Naive thymus-derived CD8-positive, alpha-beta T cell (primary cell): ENCODE data around the gene XPO1. TPM values are rescaled to one million over a fixed set of nuclear protein-coding genes. Genes with fewer than 3 reads are reported as not detected.

Experiments
- ATAC-seq, 2 donors: fragments of 150-1000 bp; cut with Tn5 transposase in 1 of 2; sonication (Bioruptor Pico), chemical (Tn5 transposase) in 1 of 2; 1 replicate in 1 of 2; 2 replicates in 1 of 2; pipeline ENCODE4 v1.10.0; 2021; ENCODE audit warnings: mild to moderate bottlenecking in 2 of 2, moderate library complexity in 2 of 2
- POLR2A ChIA-PET: fragments of 350-600 bp; sonication (Branson Sonifier 250); formaldehyde crosslinking; loops from one replicate; lab custom pipeline; 2021; ENCODE audit warnings: antibody characterized with exemption; lab: Charles Lee
- DNase-seq, 10 donors: peaks; one replicate each; pipeline versions ENCODE4 v3.0.0 to v3.0.0-alpha.2; 2020 to 2022
- H3K27ac Mint-ChIP-seq, 10 donors: one replicate each; pipeline ENCODE4 v1.8.0; 2020 to 2022; ENCODE audit warnings: mild to moderate bottlenecking in 10 of 10, mixed read lengths in 10 of 10, moderate library complexity in 4 of 10, inconsistent platforms in 1 of 10
- H3K27me3 Mint-ChIP-seq, 5 donors: one replicate each; pipeline ENCODE4 v1.8.0; 2021 to 2022; ENCODE audit warnings: mixed read lengths in 5 of 5
- H3K36me3 Mint-ChIP-seq, 3 donors: one replicate each; pipeline ENCODE4 v1.8.0; 2020 to 2022; ENCODE audit warnings: mixed read lengths in 3 of 3, mild to moderate bottlenecking in 2 of 3, inconsistent platforms in 1 of 3
- H3K4me1 Mint-ChIP-seq, 4 donors: one replicate each; pipeline ENCODE4 v1.8.0; 2021 to 2022; ENCODE audit warnings: mixed read lengths in 4 of 4
- H3K4me3 Mint-ChIP-seq, 10 donors: one replicate each; pipeline ENCODE4 v1.8.0; 2020 to 2022; ENCODE audit warnings: mild to moderate bottlenecking in 10 of 10, mixed read lengths in 10 of 10, moderate library complexity in 6 of 10, inconsistent platforms in 1 of 10
- H3K9me3 Mint-ChIP-seq, 9 donors: one replicate each; pipeline ENCODE4 v1.8.0; 2020 to 2022; ENCODE audit warnings: mixed read lengths in 9 of 9, mild to moderate bottlenecking in 3 of 9, inconsistent platforms in 1 of 9, moderate library complexity in 1 of 9
- polyA plus RNA-seq, 3 donors: library from polyadenylated mRNA; unstranded; fragments of 300-500 nt; fragmentation: Illumina TruSeq; gene quantifications; one replicate each; pipeline ENCODE4 v1.2.3, GENCODE V29; 2021
- total RNA-seq, 8 experiments: library from RNA in 2 of 8; stranded (reverse) in 2 of 8; gene quantifications; one replicate each; pipeline ENCODE4 v1.2.3 and lab custom pipeline; 2021 to 2026

The XPO1 gene
- total and polyA plus RNA-seq, 5 experiments from 2014 or later: 27.3 to 221 (median 43.5) TPM

GRCh38 chr2:61439241-61440002, 98.7 kb downstream of the XPO1 start:
- Mint-ChIP-seq H3K4me1 (peaks cover 42 to 83% (median 78%) of the 10 kb centered on the region in 4 donors), H3K36me3 (peaks cover 11 to 28% (median 15%) of the 10 kb centered on the region in 3 donors), H3K9me3 (peaks cover 4 to 37% (median 19%) of the 10 kb centered on the region in 9 donors), H3K27ac (peak overlapping the region in 8 of 10 donors; percentile 30 to 79 (median 60)), H3K4me3 (peak overlapping the region in 5 of 10 donors; percentile 8 to 38 (median 18)), H3K27me3 (no peaks in the 10 kb centered on the region)
- DNase-seq (no peak), ATAC-seq (peak; percentile 5 to 18)
- POLR2A ChIA-PET: interaction anchor here (1.1 to 1.3 kb wide), 2 partner anchors 13 to 14 kb away, joined by 3 read pairs; no protein-coding TSS in a partner anchor

DNA sequence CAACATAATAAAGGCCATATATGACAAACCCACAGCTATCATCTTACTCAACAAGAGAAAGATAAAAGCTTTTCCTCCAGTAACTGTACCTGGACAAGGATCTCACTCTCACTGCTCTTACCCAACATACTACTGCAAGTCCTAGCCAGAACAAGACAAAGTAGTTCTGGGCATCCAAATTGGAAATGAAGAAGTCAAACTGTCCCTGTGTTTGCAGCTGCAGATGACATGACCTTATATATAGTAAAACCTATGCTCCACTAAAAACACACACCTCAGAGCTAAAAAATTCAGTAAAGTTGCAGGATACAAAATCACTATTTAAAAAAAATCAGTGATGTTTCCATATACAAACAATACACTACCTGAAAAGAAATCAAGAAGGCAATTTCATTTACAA, 99.5 kb downstream of the XPO1 start:
- Mint-ChIP-seq H3K4me3 (peak overlapping the region in 4 of 10 donors; percentile 9 to 38 (median 22)), H3K9me3 (peaks cover 4 to 37% (median 19%) of the 10 kb centered on the region in 9 donors), H3K27ac (peak overlapping the region in 7 of 10 donors; percentile 19 to 77 (median 68)), H3K36me3 (peaks cover 11 to 28% (median 14%) of the 10 kb centered on the region in 3 donors), H3K4me1 (peaks cover 46 to 84% (median 79%) of the 10 kb centered on the region in 4 donors), H3K27me3 (no peaks in the 10 kb centered on the region)
- POLR2A ChIA-PET: interaction anchor here (1.3 kb wide), 1 partner anchor 13 kb away, joined by 3 read pairs; no protein-coding TSS in a partner anchor
- ATAC-seq: no peak
- no peak for DNase-seq

- Mint-ChIP-seq H3K9me3 (peaks cover 4 to 37% (median 19%) of the 10 kb centered on the region in 9 donors), H3K4me3 (peak overlapping the region in 3 of 10 donors; percentile 3 to 34 (median 12)), H3K4me1 (peaks cover 44 to 82% (median 77%) of the 10 kb centered on the region in 4 donors), H3K27me3 (no peaks in the 10 kb centered on the region), H3K27ac (peak overlapping the region in 2 of 10 donors; percentile 20 to 58), H3K36me3 (peaks cover 10 to 24% (median 11%) of the 10 kb centered on the region in 3 donors)
- POLR2A ChIA-PET: no interaction called here
- DNase-seq: no peak
- ATAC-seq: no peak
These were observed 101.0 kb downstream of the XPO1 start for GRCh38 chr2:61437170-61437569.

- ATAC-seq: no peak
- no peaks in the 10 kb centered on the region for H3K27me3 Mint-ChIP-seq
- DNase-seq: no peak
- peaks cover 36 to 74% (median 68%) of the 10 kb centered on the region in 4 donors for H3K4me1 Mint-ChIP-seq
- POLR2A ChIA-PET: no interaction called here
- H3K27ac Mint-ChIP-seq: peak overlapping the region in 5 of 10 donors; percentile 22 to 72 (median 48)
- H3K36me3 Mint-ChIP-seq: peaks cover 8 to 24% (median 11%) of the 10 kb centered on the region in 3 donors
- H3K9me3 Mint-ChIP-seq: peaks cover 4 to 37% (median 19%) of the 10 kb centered on the region in 9 donors
- H3K4me3 Mint-ChIP-seq: peak overlapping the region in 9 of 10 donors; percentile 0 to 60 (median 11)
These were observed 102.1 kb downstream of the XPO1 start for GRCh38 chr2:61436092-61436491.

DNA sequence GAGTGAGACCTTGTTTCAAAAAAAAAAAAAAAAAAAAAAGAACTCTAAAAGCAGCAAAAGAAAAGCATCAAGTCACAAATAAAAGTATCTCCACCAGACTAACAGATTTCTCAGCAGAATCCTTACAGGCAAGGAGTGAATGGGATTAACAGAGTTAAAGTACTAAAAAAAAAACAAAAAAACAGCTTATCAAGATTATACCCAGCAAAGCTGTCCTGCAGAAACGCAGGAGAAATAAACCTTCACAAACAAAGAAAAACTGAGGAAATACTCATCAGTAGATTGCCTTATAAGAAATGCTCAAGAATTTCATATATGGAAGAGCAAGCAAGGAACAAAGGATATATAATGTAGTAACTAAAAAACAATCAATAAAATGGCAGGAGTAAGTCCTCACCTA, 102.9 kb downstream of the XPO1 start:
- peaks cover 8 to 24% (median 11%) of the 10 kb centered on the region in 3 donors for H3K36me3 Mint-ChIP-seq
- POLR2A ChIA-PET: interaction anchor here (0.6 to 0.8 kb wide), 2 partner anchors 103 to 234 kb away, joined by 5 to 6 read pairs; partner anchors contain the start of gene XPO1
- peak overlapping the region in 4 of 10 donors; percentile 30 to 70 (median 52) for H3K27ac Mint-ChIP-seq
- no peak for ATAC-seq
- peaks cover 4 to 37% (median 19%) of the 10 kb centered on the region in 9 donors for H3K9me3 Mint-ChIP-seq
- peak overlapping the region in 4 of 10 donors; percentile 7 to 57 (median 42) for H3K4me3 Mint-ChIP-seq
- no peak for DNase-seq
- no peaks in the 10 kb centered on the region for H3K27me3 Mint-ChIP-seq
- H3K4me1 Mint-ChIP-seq: peaks cover 36 to 76% (median 73%) of the 10 kb centered on the region in 4 donors

DNA sequence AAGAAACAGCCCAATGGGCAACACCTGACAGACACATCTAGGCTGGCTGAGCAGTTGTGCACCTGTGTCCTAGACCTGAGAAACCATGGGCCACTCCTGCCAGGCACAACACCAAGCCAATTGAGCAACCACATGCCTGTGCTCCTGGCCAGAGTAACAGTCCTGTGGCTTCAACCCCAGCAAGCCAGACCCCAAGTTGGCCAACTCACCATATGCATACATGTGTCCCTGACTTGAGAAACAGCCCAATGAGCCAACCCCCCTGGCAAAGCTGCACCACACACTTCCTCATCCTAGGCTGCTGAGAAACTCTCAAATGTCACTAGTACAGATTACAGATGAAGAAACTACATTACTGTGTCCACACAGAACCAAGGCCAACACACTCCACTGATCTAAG, 103.8 kb downstream of the XPO1 start:
- H3K4me1 Mint-ChIP-seq: peaks cover 32 to 66% (median 64%) of the 10 kb centered on the region in 4 donors
- POLR2A ChIA-PET: no interaction called here

GRCh38 chr2:61433606-61434005, 104.5 kb downstream of the XPO1 start:
- Mint-ChIP-seq H3K9me3 (peaks cover 4 to 27% (median 19%) of the 10 kb centered on the region in 9 donors), H3K4me3 (peak overlapping the region in 3 of 10 donors; percentile 38 to 43 (median 39)), H3K27me3 (no peaks in the 10 kb centered on the region), H3K4me1 (peaks cover 30 to 62% (median 59%) of the 10 kb centered on the region in 4 donors), H3K27ac (peak overlapping the region; percentile 30 to 90 (median 48)), H3K36me3 (peaks cover 6 to 18% (median 11%) of the 10 kb centered on the region in 3 donors)
- POLR2A ChIA-PET: interaction anchor here (0.7 kb wide), 1 partner anchor 12 kb away, joined by 3 read pairs; no protein-coding TSS in a partner anchor
- no peak for ATAC-seq
- DNase-seq: no peak

More for the DNA sequence above, 103.8 kb downstream of the XPO1 start:
- peaks cover 4 to 34% (median 19%) of the 10 kb centered on the region in 9 donors for H3K9me3 Mint-ChIP-seq
- peak overlapping the region in 6 of 10 donors; percentile 7 to 39 (median 26) for H3K4me3 Mint-ChIP-seq
- ATAC-seq: no peak
- peak overlapping the region in 9 of 10 donors; percentile 30 to 83 (median 55) for H3K27ac Mint-ChIP-seq
- peaks cover 8 to 23% (median 11%) of the 10 kb centered on the region in 3 donors for H3K36me3 Mint-ChIP-seq
- DNase-seq: no peak
- H3K27me3 Mint-ChIP-seq: no peaks in the 10 kb centered on the region

DNA sequence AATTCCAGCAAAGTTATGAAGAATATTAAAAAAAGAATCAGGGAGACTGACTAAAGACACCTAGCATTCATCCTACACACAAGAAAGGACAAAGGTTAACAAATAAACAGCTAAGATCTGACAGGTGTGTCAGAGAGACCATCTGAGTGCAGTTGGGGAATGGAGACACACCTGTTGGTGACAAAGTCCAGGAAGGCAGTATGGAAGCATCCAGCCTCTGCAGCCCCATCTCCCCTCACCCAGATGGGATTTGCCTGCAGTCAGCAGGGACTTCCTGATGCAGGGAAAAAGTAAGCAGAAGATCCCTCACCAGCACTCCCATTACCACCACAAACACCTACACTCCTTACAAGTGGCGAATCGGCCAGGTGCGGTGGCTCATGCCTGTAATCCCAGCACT, 105.2 kb downstream of the XPO1 start:
- Mint-ChIP-seq H3K4me3 (peak overlapping the region in 3 of 10 donors; percentile 1 to 35 (median 15)), H3K27ac (peak overlapping the region; percentile 0 to 81 (median 58)), H3K9me3 (peaks cover 3 to 25% (median 19%) of the 10 kb centered on the region in 9 donors), H3K36me3 (peaks cover 5 to 14% (median 10%) of the 10 kb centered on the region in 3 donors), H3K4me1 (peaks cover 33 to 64% (median 62%) of the 10 kb centered on the region in 4 donors), H3K27me3 (no peaks in the 10 kb centered on the region)
- POLR2A ChIA-PET: interaction anchor here (0.5 to 1.1 kb wide), 4 partner anchors 11 to 359 kb away, joined by 3 to 4 read pairs (median 4); no protein-coding TSS in a partner anchor
- DNase-seq (no peak), ATAC-seq (no peak)

DNA sequence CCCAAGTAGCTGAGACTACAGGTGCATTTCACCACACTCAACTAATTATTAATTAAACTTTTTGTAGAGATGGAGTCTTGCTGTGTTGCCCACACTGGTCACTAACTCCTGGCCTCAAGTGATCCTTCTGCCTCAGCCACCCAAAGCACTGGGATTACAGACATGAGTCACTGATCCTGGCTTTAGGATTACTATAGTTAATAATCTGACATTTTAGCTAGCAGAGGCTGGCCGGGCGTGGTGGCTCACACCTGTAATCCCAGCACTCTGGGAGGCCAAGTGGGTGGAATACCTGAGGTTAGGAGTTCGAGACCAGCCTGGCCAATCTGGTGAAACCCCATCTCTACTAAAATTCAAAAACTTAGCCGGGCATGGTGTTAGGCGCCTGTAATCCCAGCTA, 106.8 kb downstream of the XPO1 start:
- no peak for ATAC-seq
- POLR2A ChIA-PET: interaction anchor here (1.2 kb wide), 1 partner anchor 106 kb away, joined by 3 read pairs; no protein-coding TSS in a partner anchor
- DNase-seq: no peak
- H3K27me3 Mint-ChIP-seq: no peaks in the 10 kb centered on the region
- H3K4me1 Mint-ChIP-seq: peaks cover 31 to 65% (median 63%) of the 10 kb centered on the region in 4 donors
- H3K27ac Mint-ChIP-seq: peak overlapping the region in 5 of 10 donors; percentile 15 to 81 (median 51)
- peaks cover 0 to 10% (median 7%) of the 10 kb centered on the region in 9 donors for H3K9me3 Mint-ChIP-seq
- H3K36me3 Mint-ChIP-seq: peaks cover 0 to 2% (median under 1%) of the 10 kb centered on the region in 3 donors
- no peak overlapping the region for H3K4me3 Mint-ChIP-seq

Other genes starting within 250 kb of the XPO1 start
- gene USP34, start 67.3 kb downstream of the XPO1 start, total RNA-seq: 100 to 1,000 TPM; 153 to 157 TPM
- gene USP34, start 67.3 kb downstream of the XPO1 start, polyA plus RNA-seq: 10 to 100 TPM; 14.5 to 19.1 (median 17.6) TPM